Left kidney (tissue), 2 donors: ENCODE results near the gene SIM1. TPM values are rescaled to one million over a fixed set of nuclear protein-coding genes. Genes with fewer than 3 reads are reported as not detected.

Experiments
- DNase-seq: peaks from one replicate; pipeline ENCODE4 v3.0.0-alpha.2; 2013
- polyA plus RNA-seq: library from polyadenylated mRNA; unstranded; fragments of 120-200 nt; gene quantifications from one replicate; pipeline ENCODE4 v1.2.1, GENCODE V29; 2013; ENCODE audit not compliant: insufficient read length

SIM1 gene
- polyA plus RNA-seq, 1 donor = 29.8 TPM

- DNase-seq = no peak
These were observed 37.3 kb downstream of the SIM1 start for GRCh38 chr6:100427452-100427851.

GRCh38 chr6:100426744-100427338 lies 37.9 kb downstream of the SIM1 start:
- no peak for DNase-seq

GRCh38 chr6:100426241-100426640 lies 38.5 kb downstream of the SIM1 start:
- DNase-seq = no peak

GRCh38 chr6:100420711-100421110 lies 44.0 kb downstream of the SIM1 start:
- DNase-seq = no peak

- DNase-seq = no peak
These were observed 47.7 kb downstream of the SIM1 start for GRCh38 chr6:100417036-100417435.

GRCh38 chr6:100415768-100416167 lies 49.0 kb downstream of the SIM1 start:
- no peak for DNase-seq

GRCh38 chr6:100412872-100413271 lies 51.8 kb downstream of the SIM1 start:
- DNase-seq = no peak

- DNase-seq = no peak
These were observed 60.7 kb downstream of the SIM1 start for GRCh38 chr6:100404051-100404450.

- DNase-seq = no peak
These were observed 71.2 kb downstream of the SIM1 start for GRCh38 chr6:100393493-100393892.

- DNase-seq = no peak
These were observed 72.3 kb downstream of the SIM1 start for GRCh38 chr6:100392423-100392822.

- DNase-seq = no peak
These were observed 75.7 kb downstream of the SIM1 start for GRCh38 chr6:100388868-100389519.

- no peak for DNase-seq
These were observed 81.9 kb downstream of the SIM1 start for GRCh38 chr6:100382767-100383195.

GRCh38 chr6:100382031-100382430 lies 82.7 kb downstream of the SIM1 start:
- DNase-seq = no peak

- DNase-seq = peak; percentile 1
These were observed 83.6 kb downstream of the SIM1 start for GRCh38 chr6:100381111-100381510.

- no peak for DNase-seq
These were observed 85.3 kb downstream of the SIM1 start for GRCh38 chr6:100379386-100379785.

- no peak for DNase-seq
These were observed 86.1 kb downstream of the SIM1 start for GRCh38 chr6:100378576-100378975.

- no peak for DNase-seq
These were observed 88.6 kb downstream of the SIM1 start for GRCh38 chr6:100376103-100376502.

- DNase-seq = no peak
These were observed 92.2 kb downstream of the SIM1 start for GRCh38 chr6:100372326-100373091.

GRCh38 chr6:100371591-100371990 lies 93.1 kb downstream of the SIM1 start:
- no peak for DNase-seq

- DNase-seq = no peak
These were observed 94.5 kb downstream of the SIM1 start for GRCh38 chr6:100370265-100370664.

- no peak for DNase-seq
These were observed 98.3 kb downstream of the SIM1 start for GRCh38 chr6:100366419-100366818.

- DNase-seq = no peak
These were observed 101.1 kb downstream of the SIM1 start for GRCh38 chr6:100363651-100364050.
